ENCODE results near the gene FAF1. TPM values are rescaled to one million over a fixed set of nuclear protein-coding genes. Genes with fewer than 3 reads are reported as not detected.
A peak's percentile ranks its signal among the peaks of the same experiment; 100 is the strongest.

The FAF1 gene
- total and polyA plus RNA-seq, 2 of the 8 experiments (the other 6 are each of a cell fraction or from before 2014, with no cell fraction given) = 10.8 to 65.9 TPM

- Histone ChIP-seq H4K91ac (replicated peaks; ENCODE audit: insufficient read length, low read length) (no peak overlapping the region), H4K20me1 (replicated peaks in 1 of 2; ENCODE audit: control insufficient read depth in 1 of 2, insufficient read depth in 2 of 2, low read length in 2 of 2) (no peaks in the 10 kb centered on the region), H3K9me3 (ENCODE audit: insufficient read depth in 2 of 2, low read depth in 1 of 2, low read length in 1 of 2) (no peaks in the 10 kb centered on the region), H3K4me3 (ENCODE audit: extremely low read depth in 1 of 4, insufficient read depth in 2 of 4, low read depth in 3 of 4, low read length in 4 of 4) (no peak overlapping the region), H3K79me2 (ENCODE audit: control insufficient read depth in 1 of 2, insufficient read depth in 2 of 2, low read length in 2 of 2) (no peaks in the 10 kb centered on the region), H3K18ac (ENCODE audit: extremely low read depth, low read length) (no peak overlapping the region), H2BK20ac (ENCODE audit: low read length) (no peak overlapping the region), H3K56ac (replicated peaks; ENCODE audit: insufficient read length, low read depth, low read length) (no peak overlapping the region), H3K9ac (replicated peaks in 1 of 4; ENCODE audit: extremely low read depth in 1 of 4, low read depth in 3 of 4, low read length in 3 of 4) (no peak overlapping the region), H3K4ac (replicated peaks; ENCODE audit: insufficient read length, low read depth, low read length) (no peak overlapping the region), H3K23ac (ENCODE audit: insufficient read length) (no peak overlapping the region), H3K14ac (ENCODE audit: insufficient read length) (no peak overlapping the region), H2AK5ac (ENCODE audit: low read depth, low read length) (no peak overlapping the region), H3K23me2 (ENCODE audit: low read depth, low read length) (no peaks in the 10 kb centered on the region; the same call in 1 of the 2 replicates), H3K79me1 (ENCODE audit: low read depth, low read length) (no peaks in the 10 kb centered on the region), H3K4me2 (ENCODE audit: insufficient read depth in 1 of 2, low read depth in 2 of 2, low read length in 2 of 2) (no peak overlapping the region), H2BK12ac (ENCODE audit: low read depth, low read length) (no peak overlapping the region), H3K4me1 (replicated peaks in 1 of 4; ENCODE audit: control insufficient read depth in 3 of 4, insufficient read depth in 4 of 4, low read length in 3 of 4) (peaks cover 0 to 4% (median 0%) of the 10 kb centered on the region in 4 experiments; a peak in 2 of 7 replicates), H3K36me3 (ENCODE audit: control insufficient read depth in 2 of 4, insufficient read depth in 4 of 4, low read length in 3 of 4) (no peaks in the 10 kb centered on the region), H4K8ac (ENCODE audit: extremely low read depth, insufficient read depth, low read length) (no peak overlapping the region), H2BK120ac (replicated peaks; ENCODE audit: low read depth, low read length) (no peak overlapping the region), H3K27ac (ENCODE audit: low read depth, low read length) (no peak overlapping the region), H3K27me3 (replicated peaks in 1 of 4; ENCODE audit: control insufficient read depth in 3 of 4, extremely low read depth in 1 of 4, insufficient read depth in 3 of 4, low read length in 3 of 4) (no peaks in the 10 kb centered on the region), H4K5ac (ENCODE audit: insufficient read length, low read depth, low read length) (no peak overlapping the region), H2BK15ac (ENCODE audit: low read length) (no peak overlapping the region), H2BK5ac (ENCODE audit: low read depth, low read length) (no peak overlapping the region), H2AFZ (ENCODE audit: low read length) (no peak overlapping the region)
- peak; percentile 28 for FAIRE-seq
- peak in 1 of 2 experiments; percentile 61 for DNase-seq (ENCODE audit: low read depth in 1 of 2, low spot score in 2 of 2)
- ChIA-PET CTCF (ENCODE audit: partially characterized antibody) (interaction anchor here (0.5 to 1.8 kb wide), 12 partner anchors 10 to 260 kb away, joined by 3 to 7 read pairs (median 3); no protein-coding TSS in a partner anchor), POLR2A (ENCODE audit: partially characterized antibody) (no interaction called here)
- 57% methylated on average over 7 of the region's 7 CpGs; no CpG with 5 or more reads in 1 of the 2 experiments for WGBS, 2 experiments (ENCODE audit: extremely low coverage in 1 of 2, insufficient coverage in 1 of 2, insufficient read length in 1 of 2, insufficient replicate concordance in 2 of 2, low coverage in 1 of 2, low lambda C conversion rate in 2 of 2, missing lambda C conversion rate in 1 of 2)
Measured at GRCh38 chr1:50474859-50475809, 484.9 kb downstream of the FAF1 start.

Measured in H1 (cell line).